Uterus (tissue), 2 donors: ENCODE results near the gene GLIPR1L2.

Experiments
- CTCF ChIP-seq, 4 experiments: fragments of 200-600 bp in 2 of 4; fragments of 450-650 bp in 2 of 4; sonication (generic) in 2 of 4; IDR thresholded peaks; one replicate each; pipeline ENCODE4 v1.5.1; 2016 to 2019; ENCODE audit warnings: antibody characterized with exemption in 4 of 4, mild to moderate bottlenecking in 2 of 4, moderate library complexity in 1 of 4
- POLR2A ChIP-seq, 2 donors: fragments of 450-650 bp; IDR thresholded peaks; one replicate each; pipeline ENCODE4 v1.6.1; 2016; ENCODE audit warnings: antibody characterized with exemption in 2 of 2, mild to moderate bottlenecking in 1 of 2, moderate library complexity in 1 of 2

- no peak for TF ChIP-seq CTCF (IDR thresholded peaks at IDR 0.05)
- no peak for TF ChIP-seq POLR2A (IDR thresholded peaks at IDR 0.05)
Observed at GRCh38 chr12:75361408-75361807, 29.5 kb upstream of the GLIPR1L2 start.
